Osteocyte (in vitro differentiated cells): ENCODE data around the gene SELENOK. TPM values are rescaled to one million over a fixed set of nuclear protein-coding genes. Genes with fewer than 3 reads are reported as not detected.

Experiments
- DNase-seq: peaks from one replicate; pipeline ENCODE4 v3.0.0; 2021; ENCODE audit warnings: mixed read lengths; ENCODE audit not compliant: unreplicated experiment; ENCODE audit errors: extremely low spot score
- H3K27ac Mint-ChIP-seq: one replicate; pipeline ENCODE4 v1.8.0; 2021; ENCODE audit warnings: mild to moderate bottlenecking, mixed read lengths; ENCODE audit not compliant: unreplicated experiment
- H3K27me3 Mint-ChIP-seq: one replicate; pipeline ENCODE4 v1.8.0; 2021; ENCODE audit warnings: mixed read lengths; ENCODE audit not compliant: unreplicated experiment
- H3K36me3 Mint-ChIP-seq: one replicate; pipeline ENCODE4 v1.8.0; 2021; ENCODE audit warnings: mixed read lengths; ENCODE audit not compliant: unreplicated experiment
- H3K4me1 Mint-ChIP-seq: one replicate; pipeline ENCODE4 v1.8.0; 2021; ENCODE audit warnings: mixed read lengths; ENCODE audit not compliant: unreplicated experiment
- H3K4me3 Mint-ChIP-seq: one replicate; pipeline ENCODE4 v1.8.0; 2021; ENCODE audit warnings: mild to moderate bottlenecking, moderate library complexity, mixed read lengths; ENCODE audit not compliant: unreplicated experiment
- H3K9me3 Mint-ChIP-seq: one replicate; pipeline ENCODE4 v1.8.0; 2021; ENCODE audit warnings: mixed read lengths; ENCODE audit not compliant: unreplicated experiment
- CTCF ChIP-seq: fragments of 200-600 bp; sonication (generic); IDR thresholded peaks from 2 replicates; pipeline ENCODE4 v1.5.0; 2021; ENCODE audit warnings: antibody characterized with exemption, mild to moderate bottlenecking, moderate library complexity
- total RNA-seq: library from RNA; stranded (reverse); gene quantifications from 2 replicates; pipeline ENCODE4 v1.2.1, GENCODE V29; 2021

SELENOK gene
- total RNA-seq, 1 donor from 2014 or later, result 32.8 TPM

- Mint-ChIP-seq H3K27ac (no peak overlapping the region), H3K4me3 (no peak overlapping the region), H3K36me3 (no peaks in the 10 kb centered on the region), H3K9me3 (no peaks in the 10 kb centered on the region), H3K27me3 (no peaks in the 10 kb centered on the region), H3K4me1 (no peaks in the 10 kb centered on the region)
- no peak for TF ChIP-seq CTCF
- no peak for DNase-seq
Measured at GRCh38 chr3:53837331-53837730, 54.3 kb downstream of the SELENOK start.

DNA sequence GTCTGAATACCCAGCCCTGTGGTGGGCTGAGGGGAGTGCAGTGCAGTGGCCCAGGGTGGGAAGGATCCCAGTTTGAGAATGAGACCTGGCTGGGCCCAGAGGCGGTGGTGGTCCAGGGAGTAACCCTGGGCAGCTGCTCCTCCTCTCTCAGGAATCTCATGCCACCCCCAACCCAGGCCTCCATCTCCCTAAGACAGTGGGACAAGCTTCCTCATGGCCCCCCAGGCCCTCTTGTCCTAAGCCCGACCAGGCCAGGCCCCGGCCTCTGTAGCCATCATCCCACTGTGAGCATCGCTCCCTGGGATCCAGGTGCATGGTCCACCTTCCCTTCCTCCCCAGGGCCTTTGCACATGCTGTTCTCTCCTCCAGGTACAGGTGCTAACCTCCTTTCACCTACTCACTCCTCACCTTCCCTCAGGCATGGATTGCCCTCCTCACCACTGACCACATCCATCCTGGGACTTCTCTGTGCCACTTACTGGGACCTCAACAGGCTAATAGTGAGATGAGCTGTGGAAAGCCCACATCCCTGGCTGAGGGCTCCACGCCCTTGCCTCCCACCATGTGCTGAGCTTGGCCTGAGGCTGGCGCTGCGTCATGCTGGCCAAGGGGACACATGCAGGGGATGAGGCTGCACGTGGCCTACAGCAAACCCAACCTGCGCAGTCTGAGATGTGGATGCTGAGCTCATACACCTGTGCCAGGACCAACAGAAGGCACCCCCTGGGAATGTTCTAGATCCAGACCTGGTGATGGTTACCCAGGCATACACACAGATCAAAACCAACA, 55.4 kb downstream of the SELENOK start:
- no peaks in the 10 kb centered on the region for H3K27me3 Mint-ChIP-seq
- H3K36me3 Mint-ChIP-seq, result no peaks in the 10 kb centered on the region
- H3K9me3 Mint-ChIP-seq, result no peaks in the 10 kb centered on the region
- no peak overlapping the region for H3K27ac Mint-ChIP-seq
- DNase-seq, result no peak
- no peak for TF ChIP-seq CTCF
- no peaks in the 10 kb centered on the region for H3K4me1 Mint-ChIP-seq
- H3K4me3 Mint-ChIP-seq, result no peak overlapping the region

DNA sequence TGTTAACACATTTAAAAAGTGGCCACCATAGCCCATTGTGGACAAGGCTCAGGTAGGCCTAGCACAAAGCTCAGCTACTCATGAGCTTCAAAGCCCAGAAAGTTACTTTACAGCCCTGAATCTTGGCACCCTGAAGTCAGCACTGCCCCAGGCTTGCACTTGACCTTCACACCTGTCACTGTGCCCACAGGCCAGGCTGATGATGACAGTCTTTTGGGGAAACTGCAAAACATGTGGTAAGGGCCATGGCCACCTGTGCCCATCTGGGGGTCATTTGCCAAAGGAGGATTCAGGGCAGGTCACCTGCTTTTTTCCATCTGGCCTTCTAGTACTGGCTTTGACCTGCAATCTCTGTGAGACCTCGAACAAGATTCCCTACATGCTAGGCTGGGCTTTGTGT, 56.4 kb downstream of the SELENOK start:
- H3K9me3 Mint-ChIP-seq, result no peaks in the 10 kb centered on the region
- H3K4me3 Mint-ChIP-seq, result no peak overlapping the region
- DNase-seq, result no peak
- no peaks in the 10 kb centered on the region for H3K36me3 Mint-ChIP-seq
- TF ChIP-seq CTCF, result no peak
- no peaks in the 10 kb centered on the region for H3K27me3 Mint-ChIP-seq
- H3K4me1 Mint-ChIP-seq, result no peaks in the 10 kb centered on the region
- no peak overlapping the region for H3K27ac Mint-ChIP-seq

GRCh38 chr3:53834429-53835095, 57.1 kb downstream of the SELENOK start:
- DNase-seq, result no peak
- no peaks in the 10 kb centered on the region for H3K4me1 Mint-ChIP-seq
- H3K27ac Mint-ChIP-seq, result no peak overlapping the region
- no peak for TF ChIP-seq CTCF
- no peak overlapping the region for H3K4me3 Mint-ChIP-seq
- H3K27me3 Mint-ChIP-seq, result no peaks in the 10 kb centered on the region
- no peaks in the 10 kb centered on the region for H3K9me3 Mint-ChIP-seq
- no peaks in the 10 kb centered on the region for H3K36me3 Mint-ChIP-seq

Other genes with a start within 250 kb of the SELENOK start
- gene CHDH, start 45.4 kb downstream of the SELENOK start, total RNA-seq, result 0.81 and 0.86 TPM in 2 replicates
- 0.24 and 0.54 TPM in 2 replicates for gene IL17RB, start 45.3 kb downstream of the SELENOK start, total RNA-seq
- 40.0 and 51.9 TPM in 2 replicates for gene ACTR8, start 9.7 kb downstream of the SELENOK start, total RNA-seq
- gene CACNA2D3, start 230.7 kb upstream of the SELENOK start, total RNA-seq, result 0.18 and 0.46 TPM in 2 replicates